DND-41 (cell line): ENCODE data around the gene REEP6.

Experiments used
- CTCF ChIP-seq: IDR thresholded peaks from 2 replicates; pipeline ENCODE4 v1.5.1; 2012; ENCODE audit warnings: borderline replicate concordance, low read length, moderate library complexity, mild to moderate bottlenecking; ENCODE audit not compliant: poor library complexity, severe bottlenecking; ENCODE audit errors: extremely low read depth
- EZH2 ChIP-seq: IDR thresholded peaks from 3 replicates; pipeline ENCODE4 v1.6.1; 2012; ENCODE audit warnings: borderline replicate concordance, low read depth, mild to moderate bottlenecking, moderate library complexity, low read length, inconsistent platforms; ENCODE audit not compliant: severe bottlenecking

- TF ChIP-seq CTCF (no peak), EZH2 (no peak)
Observed at GRCh38 chr19:1470055-1470304, 21.0 kb upstream of the REEP6 start.
